Common myeloid progenitor, CD34-positive (primary cell): ENCODE measurements around the gene MYO1C. TPM values are rescaled to one million over a fixed set of nuclear protein-coding genes. Genes with fewer than 3 reads are reported as not detected.

Experiments
- CTCF ChIA-PET: fragments of 350-600 bp; sonication (Branson Sonifier 250); formaldehyde crosslinking; loops from one replicate; lab custom pipeline; 2021; ENCODE audit warnings: antibody characterized with exemption; lab: Charles Lee
- POLR2A ChIA-PET: fragments of 350-600 bp; sonication (Branson Sonifier 250); formaldehyde crosslinking; loops from one replicate; lab custom pipeline; 2021; ENCODE audit warnings: antibody characterized with exemption; lab: Charles Lee
- DNase-seq, 3 donors: peaks; one replicate each; pipeline versions ENCODE4 v3.0.0 to v3.0.0-alpha.2; 2013
- H3K27ac ChIP-seq, 2 experiments: 1 replicate in 1 of 2; 2 replicates in 1 of 2; pipeline ENCODE4 v1.7.0; 2013; ENCODE audit warnings: inconsistent platforms in 2 of 2, low read length in 2 of 2, mild to moderate bottlenecking in 2 of 2, low read depth in 1 of 2, moderate library complexity in 1 of 2; ENCODE audit not compliant: severe bottlenecking in 2 of 2, insufficient read depth in 1 of 2, poor library complexity in 1 of 2
- H3K27me3 ChIP-seq, 5 experiments: replicated peaks in 2 of 5; 1 replicate in 3 of 5; 2 replicates in 2 of 5; pipeline versions ENCODE4 v1.6.1 to v1.7.0; 2013; ENCODE audit warnings: low read length in 4 of 5, mild to moderate bottlenecking in 2 of 5, moderate library complexity in 2 of 5, inconsistent platforms in 1 of 5; ENCODE audit not compliant: insufficient read depth in 5 of 5, control insufficient read depth in 4 of 5
- H3K36me3 ChIP-seq, 4 experiments: 1 replicate in 2 of 4; 2 replicates in 2 of 4; pipeline versions ENCODE4 v1.6.1 to v1.7.0; 2013; ENCODE audit warnings: low read length in 3 of 4, control low read depth in 1 of 4, mild to moderate bottlenecking in 1 of 4; ENCODE audit not compliant: control insufficient read depth in 4 of 4, insufficient read depth in 4 of 4
- H3K4me1 ChIP-seq, 4 experiments: 1 replicate in 3 of 4; 2 replicates in 1 of 4; pipeline versions ENCODE4 v1.6.1 to v1.7.1; 2013; ENCODE audit warnings: low read length in 3 of 4, mild to moderate bottlenecking in 3 of 4, control low read depth in 1 of 4, inconsistent platforms in 1 of 4, moderate library complexity in 1 of 4; ENCODE audit not compliant: control insufficient read depth in 4 of 4, insufficient read depth in 4 of 4; ENCODE audit errors: control extremely low read depth in 1 of 4
- H3K4me3 ChIP-seq, 7 experiments: 1 replicate in 4 of 7; 2 replicates in 3 of 7; pipeline versions ENCODE4 v1.5.1 to v1.7.0; 2013; ENCODE audit warnings: mild to moderate bottlenecking in 7 of 7, low read length in 6 of 7, moderate library complexity in 6 of 7, inconsistent platforms in 2 of 7, low read depth in 2 of 7, control low read depth in 1 of 7; ENCODE audit not compliant: insufficient read depth in 4 of 7, control insufficient read depth in 1 of 7; ENCODE audit errors: extremely low read depth in 1 of 7
- H3K9me3 ChIP-seq, 5 experiments: 1 replicate in 4 of 5; 2 replicates in 1 of 5; pipeline versions ENCODE4 v1.6.1 to v1.7.1; 2013; ENCODE audit warnings: low read length in 4 of 5, mild to moderate bottlenecking in 2 of 5, inconsistent platforms in 1 of 5, low read depth in 1 of 5, moderate library complexity in 1 of 5; ENCODE audit not compliant: control insufficient read depth in 4 of 5, insufficient read depth in 2 of 5; ENCODE audit errors: control extremely low read depth in 1 of 5
- WGBS: methylation state at CpG from one replicate; pipeline ENCODE4 v1.1.5; 2013; ENCODE audit not compliant: insufficient coverage; 5-methylcytosine and 5-hydroxymethylcytosine counted together
- polyA plus RNA-seq: library from polyadenylated mRNA; unstranded; fragments of 120-200 nt; gene quantifications from one replicate; pipeline ENCODE4 v1.2.1, GENCODE V29; 2013

Gene MYO1C, protein sequence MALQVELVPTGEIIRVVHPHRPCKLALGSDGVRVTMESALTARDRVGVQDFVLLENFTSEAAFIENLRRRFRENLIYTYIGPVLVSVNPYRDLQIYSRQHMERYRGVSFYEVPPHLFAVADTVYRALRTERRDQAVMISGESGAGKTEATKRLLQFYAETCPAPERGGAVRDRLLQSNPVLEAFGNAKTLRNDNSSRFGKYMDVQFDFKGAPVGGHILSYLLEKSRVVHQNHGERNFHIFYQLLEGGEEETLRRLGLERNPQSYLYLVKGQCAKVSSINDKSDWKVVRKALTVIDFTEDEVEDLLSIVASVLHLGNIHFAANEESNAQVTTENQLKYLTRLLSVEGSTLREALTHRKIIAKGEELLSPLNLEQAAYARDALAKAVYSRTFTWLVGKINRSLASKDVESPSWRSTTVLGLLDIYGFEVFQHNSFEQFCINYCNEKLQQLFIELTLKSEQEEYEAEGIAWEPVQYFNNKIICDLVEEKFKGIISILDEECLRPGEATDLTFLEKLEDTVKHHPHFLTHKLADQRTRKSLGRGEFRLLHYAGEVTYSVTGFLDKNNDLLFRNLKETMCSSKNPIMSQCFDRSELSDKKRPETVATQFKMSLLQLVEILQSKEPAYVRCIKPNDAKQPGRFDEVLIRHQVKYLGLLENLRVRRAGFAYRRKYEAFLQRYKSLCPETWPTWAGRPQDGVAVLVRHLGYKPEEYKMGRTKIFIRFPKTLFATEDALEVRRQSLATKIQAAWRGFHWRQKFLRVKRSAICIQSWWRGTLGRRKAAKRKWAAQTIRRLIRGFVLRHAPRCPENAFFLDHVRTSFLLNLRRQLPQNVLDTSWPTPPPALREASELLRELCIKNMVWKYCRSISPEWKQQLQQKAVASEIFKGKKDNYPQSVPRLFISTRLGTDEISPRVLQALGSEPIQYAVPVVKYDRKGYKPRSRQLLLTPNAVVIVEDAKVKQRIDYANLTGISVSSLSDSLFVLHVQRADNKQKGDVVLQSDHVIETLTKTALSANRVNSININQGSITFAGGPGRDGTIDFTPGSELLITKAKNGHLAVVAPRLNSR
- 2.2 TPM for polyA plus RNA-seq

GRCh38 chr17:1492249-1493206 lies at the start of gene MYO1C:
TSS of gene MYO1C (minus strand) at chr17:1492686. CDS start at chr17:1492487, 199 bp downstream.
- CTCF ChIA-PET, result interaction anchor here (1.4 to 2.0 kb wide), 2 partner anchors 12 to 17 kb away, joined by 3 to 7 read pairs; no protein-coding TSS in a partner anchor
- Histone ChIP-seq H3K9me3 (no peaks in the 10 kb centered on the region), H3K36me3 (peaks cover 0 to 24% (median 11%) of the 10 kb centered on the region in 4 experiments), H3K27ac (no peak within 1 kb of the TSS), H3K27me3 (peaks cover 0 to 37% (median 11%) of the 10 kb centered on the region in 5 experiments), H3K4me3 (peak within 1 kb of the TSS in 4 of 7 experiments; percentile 42 to 78 (median 56)), H3K4me1 (peaks cover 3 to 43% (median 31%) of the 10 kb centered on the region in 4 experiments)
- DNase-seq, result no peak
- WGBS, result 63% methylated on average over 29 of the region's 35 CpGs
- POLR2A ChIA-PET, result interaction anchor here (0.5 to 1.1 kb wide), 3 partner anchors 8 to 47 kb away, joined by 3 to 4 read pairs (median 3); partner anchors contain the start of gene CRK

DNA sequence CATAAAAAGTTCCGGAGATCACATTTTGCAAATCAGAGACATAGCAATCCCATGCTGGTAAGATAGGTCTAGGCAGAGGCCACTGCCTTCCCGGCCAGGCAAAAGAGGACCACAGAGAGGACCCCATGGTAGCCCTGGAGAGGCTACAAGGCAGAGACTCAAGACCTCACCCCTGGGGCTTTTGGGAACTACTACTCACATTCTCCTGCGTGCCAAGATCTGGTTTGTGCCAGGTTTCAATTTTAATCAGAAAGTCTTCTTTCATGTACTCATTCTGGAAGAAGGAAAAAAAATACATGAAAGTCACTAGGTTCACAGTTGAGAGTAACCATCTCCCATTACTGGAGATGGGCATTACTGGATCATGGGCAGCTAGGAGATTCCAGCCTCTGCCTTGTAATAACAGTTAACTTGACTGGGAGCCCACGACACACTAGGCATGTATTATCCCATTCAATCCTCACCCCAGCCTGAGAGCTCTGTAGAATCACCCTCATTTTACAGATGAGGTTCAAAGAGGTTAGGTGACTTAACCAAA lies 49.0 kb upstream of the MYO1C start:
- no peak overlapping the region for H3K27ac ChIP-seq
- CTCF ChIA-PET, result no interaction called here
- peaks cover 26 to 70% (median 48%) of the 10 kb centered on the region in 4 experiments for H3K36me3 ChIP-seq
- no peak for DNase-seq
- H3K4me3 ChIP-seq, result no peak overlapping the region
- no peaks in the 10 kb centered on the region for H3K4me1 ChIP-seq
- POLR2A ChIA-PET, result no interaction called here
- H3K27me3 ChIP-seq, result no peaks in the 10 kb centered on the region
- 100% methylated on average over 2 of the region's 4 CpGs for WGBS
- no peaks in the 10 kb centered on the region for H3K9me3 ChIP-seq

DNA sequence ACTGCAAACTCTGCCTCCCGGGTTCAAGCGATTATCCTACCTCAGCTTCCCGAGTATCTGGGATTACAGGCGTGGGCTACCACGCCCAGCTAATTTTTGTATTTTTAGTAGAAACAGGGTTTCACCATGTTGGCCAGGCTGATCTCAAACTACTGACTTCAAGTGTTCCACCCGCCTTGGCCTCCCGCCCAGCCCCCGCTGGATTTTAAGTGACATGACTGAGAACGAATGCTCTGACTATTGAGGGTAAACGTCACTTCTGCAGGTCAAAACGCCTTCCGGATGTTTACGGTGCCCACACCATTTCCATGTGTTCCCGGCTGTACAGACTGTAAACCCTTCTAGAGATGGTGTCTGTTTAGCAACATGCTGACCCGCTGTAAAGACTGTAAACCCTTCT lies 47.3 kb upstream of the MYO1C start:
- Histone ChIP-seq H3K4me1 (no peaks in the 10 kb centered on the region), H3K36me3 (peaks cover 30 to 68% (median 50%) of the 10 kb centered on the region in 4 experiments), H3K9me3 (no peaks in the 10 kb centered on the region), H3K27me3 (no peaks in the 10 kb centered on the region), H3K4me3 (no peak overlapping the region), H3K27ac (no peak overlapping the region)
- ChIA-PET POLR2A (interaction anchor here (0.6 kb wide), 1 partner anchor 155 kb away, joined by 3 read pairs; no protein-coding TSS in a partner anchor), CTCF (no interaction called here)
- DNase-seq, result no peak
- 94% methylated on average over 15 of the region's 15 CpGs for WGBS

DNA sequence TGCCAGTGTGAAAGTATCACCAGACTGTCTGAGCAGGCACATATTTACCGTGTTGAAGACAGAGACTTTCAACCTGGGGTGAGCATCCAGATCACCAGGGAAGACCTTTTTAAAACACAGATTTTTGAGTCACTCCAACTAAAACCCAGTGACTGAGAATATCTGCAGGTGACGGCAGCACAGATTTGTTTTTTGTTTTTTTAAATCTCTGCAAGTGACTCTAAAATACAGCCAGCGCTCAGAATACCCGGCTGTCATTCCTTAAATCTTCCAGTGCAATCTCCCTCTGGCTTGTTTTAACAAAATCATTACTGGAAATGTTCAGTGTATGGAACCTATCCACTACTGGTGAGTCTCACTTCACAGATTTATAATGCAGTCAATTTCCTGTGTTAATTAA lies 43.3 kb upstream of the MYO1C start:
- no peak for DNase-seq
- ChIA-PET POLR2A (no interaction called here), CTCF (interaction anchor here (1.0 to 1.8 kb wide), 3 partner anchors 17 to 170 kb away, joined by 4 to 5 read pairs (median 5); partner anchors contain the start of gene SLC43A2)
- Histone ChIP-seq H3K27ac (no peak overlapping the region), H3K4me3 (no peak overlapping the region), H3K4me1 (no peaks in the 10 kb centered on the region), H3K36me3 (peaks cover 26 to 72% (median 49%) of the 10 kb centered on the region in 4 experiments), H3K9me3 (no peaks in the 10 kb centered on the region), H3K27me3 (no peaks in the 10 kb centered on the region)
- WGBS, result 94% methylated on average over 3 of the region's 4 CpGs

GRCh38 chr17:1533661-1534325 lies 41.3 kb upstream of the MYO1C start:
- WGBS, result 95% methylated on average over 23 of the region's 24 CpGs
- H3K4me3 ChIP-seq, result no peak overlapping the region
- H3K27me3 ChIP-seq, result no peaks in the 10 kb centered on the region
- no peak for DNase-seq
- H3K27ac ChIP-seq, result no peak overlapping the region
- ChIA-PET CTCF (interaction anchor here (0.6 to 1.9 kb wide), 11 partner anchors 10 to 257 kb away, joined by 3 to 11 read pairs (median 4); partner anchors contain the start of genes INPP5K and SLC43A2), POLR2A (interaction anchor here (0.8 kb wide), 1 partner anchor 169 kb away, joined by 3 read pairs; no protein-coding TSS in a partner anchor)
- H3K4me1 ChIP-seq, result no peaks in the 10 kb centered on the region
- peaks cover 16 to 64% (median 41%) of the 10 kb centered on the region in 4 experiments for H3K36me3 ChIP-seq
- no peaks in the 10 kb centered on the region for H3K9me3 ChIP-seq
